Activated CD8-positive, alpha-beta memory T cell treated with anti-CD3 and anti-CD28 coated beads, Interleukin-2, amount 50 U/mL, for 24 hours (primary cell): Measurements from ENCODE around the gene POLR1C.
"Not testable (repeated sequence)": the region's sequence is repeated elsewhere in the genome, so short reads cannot be mapped to it uniquely, and the experiment has no call there.

Experiments
- DNase-seq: peaks from one replicate; pipeline ENCODE4 v3.0.0-alpha.2; 2020; ENCODE audit errors: extremely low read depth

POLR1C gene

DNA sequence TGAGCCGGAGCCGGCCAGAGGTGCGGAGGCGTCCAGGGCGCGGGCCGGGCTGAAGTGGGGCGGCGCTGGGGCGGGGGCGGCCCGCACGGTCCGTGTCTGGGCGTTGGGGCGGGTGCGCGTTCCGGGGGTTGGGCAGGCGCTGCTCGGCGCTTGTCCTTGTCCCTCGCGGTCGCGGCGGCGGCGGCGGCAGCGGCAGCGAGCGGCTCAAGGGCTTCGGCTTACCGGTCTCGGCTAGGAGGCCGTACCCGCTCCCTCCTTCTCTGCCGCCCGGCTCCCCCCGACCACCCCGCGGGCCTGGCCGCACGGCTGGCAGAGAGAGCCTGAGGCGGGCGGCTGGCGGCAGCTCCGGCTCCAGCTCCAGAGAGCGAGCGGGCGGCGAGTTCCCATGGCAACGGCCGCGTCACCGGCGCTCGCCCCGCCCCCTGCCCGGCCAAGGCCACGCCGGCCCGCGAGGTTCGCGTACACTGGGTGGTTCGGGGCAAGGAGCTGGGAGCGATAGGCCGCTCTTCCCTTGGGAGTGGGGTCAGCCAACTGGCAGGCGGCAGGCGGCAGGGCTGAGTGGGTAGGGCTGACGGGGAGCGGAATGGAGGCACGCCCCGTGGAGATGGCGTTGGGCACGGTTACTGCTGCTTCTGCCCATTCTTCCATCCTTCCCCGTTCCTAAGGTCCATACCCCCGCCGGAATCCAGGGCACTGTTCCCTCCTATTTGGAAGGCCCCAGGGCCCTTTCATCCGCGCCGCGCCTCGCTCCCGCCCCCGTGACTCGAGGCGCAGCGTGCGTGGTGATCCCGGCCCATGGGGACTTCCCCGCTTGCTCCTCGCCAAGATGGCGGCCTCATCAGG, 6.7 kb upstream of the POLR1C start, which contains the start of gene LRRC73:
Gene LRRC73 (minus strand): TSS at position 363 of the 843 bp plus-strand sequence. CDS start 561 bp downstream, outside the sequence.
- no peak for DNase-seq

- no peak for DNase-seq
These were observed 6.1 kb upstream of the POLR1C start for GRCh38 chr6:43510827-43511163.

GRCh38 chr6:43511824-43512415, 5.0 kb upstream of the POLR1C start:
- DNase-seq = no peak

DNA sequence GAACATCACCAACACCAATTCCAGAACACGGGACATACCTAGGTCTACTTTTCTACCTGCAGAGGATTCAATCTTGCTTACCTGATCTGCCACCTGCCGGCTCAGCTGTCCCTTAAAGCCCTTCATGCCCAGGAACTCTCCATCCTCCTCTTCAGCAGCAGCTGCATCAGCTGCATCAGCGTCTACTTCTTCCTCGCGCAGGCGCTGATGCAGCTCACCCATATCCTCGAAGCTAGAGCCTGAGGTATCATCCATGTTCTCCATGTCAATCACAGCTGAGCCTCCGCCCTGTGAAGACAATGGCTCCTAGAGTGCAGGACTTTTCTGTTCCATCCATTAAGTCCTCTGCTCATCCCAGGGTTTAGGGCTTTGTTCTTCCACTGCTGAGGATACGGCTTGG, 1.1 kb upstream of the POLR1C start:
- no peak for DNase-seq

GRCh38 chr6:43516367-43516696, 557 bp upstream of the POLR1C start:
- DNase-seq = no peak

DNA sequence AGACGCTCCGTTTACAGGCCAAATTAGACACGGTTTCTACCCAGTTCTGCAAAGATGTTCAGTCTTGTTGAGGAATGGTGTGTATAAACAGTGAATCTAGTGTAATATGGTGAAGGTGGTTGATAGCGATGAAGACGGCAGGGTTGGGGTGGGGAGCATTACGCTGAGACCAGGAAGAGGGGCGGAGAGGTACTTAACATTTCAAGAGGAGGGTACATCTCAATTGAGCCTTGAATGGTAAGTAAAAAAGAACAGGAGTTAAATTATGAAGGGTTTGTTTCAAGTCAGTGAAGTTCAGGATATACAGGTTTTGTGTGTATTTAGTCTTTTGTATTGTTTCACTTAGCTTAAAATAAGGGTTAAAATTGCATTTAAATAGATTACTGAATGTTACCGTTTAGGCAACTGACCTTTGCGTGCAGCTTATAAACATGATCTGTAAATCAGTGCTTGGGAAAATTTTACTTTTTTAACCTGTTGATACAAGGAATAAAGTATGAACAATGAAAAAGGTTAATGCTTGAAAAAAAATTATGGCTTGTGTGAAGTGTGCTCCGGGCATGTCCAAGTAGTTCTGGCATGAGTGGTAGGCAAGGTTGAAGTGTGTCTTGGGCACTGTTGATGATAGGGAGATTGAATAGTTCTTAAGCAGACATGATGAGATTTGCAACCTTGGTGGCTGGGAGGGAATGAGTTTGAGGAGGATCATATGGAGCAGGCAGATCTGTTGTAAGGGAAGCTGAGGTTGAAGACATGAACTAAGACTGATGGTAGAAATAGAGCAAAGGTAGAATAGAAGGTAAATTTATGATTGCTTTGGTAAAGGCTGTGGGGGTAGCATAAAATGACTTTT, 842 bp downstream of the POLR1C start:
- DNase-seq = no peak

DNA sequence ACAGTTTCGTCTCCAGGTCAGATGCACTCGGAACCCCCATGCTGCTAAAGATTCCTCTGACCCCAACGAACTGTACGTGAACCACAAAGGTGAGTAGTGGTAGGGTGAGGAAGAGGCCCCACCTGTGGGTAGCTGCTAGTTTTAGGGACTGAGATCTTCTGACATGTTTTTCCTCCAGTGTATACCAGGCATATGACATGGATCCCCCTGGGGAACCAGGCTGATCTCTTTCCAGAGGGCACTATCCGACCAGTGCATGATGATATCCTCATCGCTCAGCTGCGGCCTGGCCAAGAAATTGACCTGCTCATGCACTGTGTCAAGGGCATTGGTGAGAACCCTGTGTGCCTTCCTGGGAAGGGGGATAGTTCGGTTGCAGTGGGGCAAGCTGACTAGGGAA, 3.2 kb downstream of the POLR1C start:
- DNase-seq = no peak

GRCh38 chr6:43521836-43522235, 4.9 kb downstream of the POLR1C start:
- no peak for DNase-seq

GRCh38 chr6:43522547-43523261, 5.8 kb downstream of the POLR1C start:
- DNase-seq = no peak

- DNase-seq = no peak
These were observed 6.4 kb downstream of the POLR1C start for GRCh38 chr6:43523284-43523683.

- DNase-seq = no peak
These were observed 7.6 kb downstream of the POLR1C start for GRCh38 chr6:43524483-43524961.

- no peak for DNase-seq
These were observed 15.3 kb downstream of the POLR1C start for GRCh38 chr6:43532201-43532600.

- not testable (repeated sequence) for DNase-seq
These were observed 22.1 kb downstream of the POLR1C start for GRCh38 chr6:43538986-43539385.

DNA sequence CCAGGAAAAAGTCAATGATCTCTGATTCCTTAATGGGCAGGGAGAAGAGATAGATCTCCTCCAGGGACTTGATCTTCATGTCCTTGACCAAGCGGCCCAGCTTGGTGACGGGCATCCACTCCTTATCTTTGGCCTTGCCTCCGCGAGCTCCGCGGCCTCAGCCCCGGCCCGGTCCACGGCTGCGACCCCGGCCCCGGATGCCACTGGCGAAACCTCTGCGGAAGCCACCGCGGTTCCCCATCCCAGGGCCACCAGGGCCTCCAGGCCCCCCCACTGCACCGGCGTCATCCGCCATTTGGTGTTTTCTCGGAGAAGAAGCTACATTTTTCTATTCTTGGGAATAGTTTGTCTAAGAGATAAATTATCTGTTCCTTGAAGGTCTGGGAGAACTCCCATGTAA, 22.5 kb downstream of the POLR1C start:
- DNase-seq = not testable (repeated sequence)

DNA sequence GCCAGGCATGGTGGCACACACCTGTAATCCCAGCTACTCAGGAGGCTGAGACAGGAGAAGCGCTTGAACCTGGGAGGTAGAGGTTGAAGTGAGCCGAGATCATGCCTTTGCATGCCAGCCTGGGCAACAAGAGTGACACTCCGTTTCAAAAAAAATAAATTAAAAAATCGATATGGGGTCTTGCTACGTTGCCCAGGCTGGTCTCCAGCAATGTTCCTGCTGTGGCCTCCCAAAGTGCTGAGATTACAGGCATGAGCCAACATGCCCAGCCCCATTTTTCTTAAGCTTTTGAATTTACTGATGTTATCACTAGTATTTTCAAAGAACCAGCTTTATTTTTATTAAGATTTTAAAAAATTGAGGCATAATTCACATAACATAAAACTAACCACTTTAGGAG, 23.6 kb downstream of the POLR1C start:
- DNase-seq = no peak

DNA sequence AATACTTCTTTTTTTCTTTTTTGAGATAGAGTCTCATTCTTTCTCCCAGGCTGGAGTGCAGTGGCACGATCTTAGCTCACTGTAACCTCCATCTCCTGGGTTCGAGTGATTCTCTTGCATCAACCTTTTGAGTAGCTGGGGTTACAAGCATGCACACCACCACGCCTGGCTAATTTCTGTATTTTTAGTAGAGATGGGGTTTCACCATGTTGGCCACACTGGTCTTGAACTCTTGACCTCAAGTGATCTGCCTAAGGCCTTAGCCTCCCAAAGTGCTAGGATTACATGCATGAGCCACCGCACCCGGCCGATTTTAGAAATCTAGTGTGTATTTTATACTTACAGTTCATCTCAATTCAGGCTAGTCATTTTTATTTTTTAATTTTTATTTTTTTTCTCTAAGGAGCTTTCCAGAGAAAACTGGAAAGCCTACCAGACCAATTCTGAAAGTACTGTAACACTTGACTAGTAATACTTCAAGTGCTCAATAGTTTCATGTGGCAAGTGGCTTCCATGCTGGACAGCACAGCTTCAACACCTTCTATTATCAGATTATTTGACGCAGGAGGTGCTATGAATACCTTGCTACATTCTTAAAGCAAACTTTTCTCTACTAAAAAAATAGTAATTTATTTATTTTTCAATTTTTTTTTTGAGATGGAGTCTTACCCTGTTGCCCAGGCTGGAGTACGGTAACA, 25.0 kb downstream of the POLR1C start:
- DNase-seq = no peak

GRCh38 chr6:43544461-43544860, 27.6 kb downstream of the POLR1C start:
- DNase-seq = no peak

- DNase-seq = no peak
These were observed 30.3 kb downstream of the POLR1C start for GRCh38 chr6:43547222-43547621.

DNA sequence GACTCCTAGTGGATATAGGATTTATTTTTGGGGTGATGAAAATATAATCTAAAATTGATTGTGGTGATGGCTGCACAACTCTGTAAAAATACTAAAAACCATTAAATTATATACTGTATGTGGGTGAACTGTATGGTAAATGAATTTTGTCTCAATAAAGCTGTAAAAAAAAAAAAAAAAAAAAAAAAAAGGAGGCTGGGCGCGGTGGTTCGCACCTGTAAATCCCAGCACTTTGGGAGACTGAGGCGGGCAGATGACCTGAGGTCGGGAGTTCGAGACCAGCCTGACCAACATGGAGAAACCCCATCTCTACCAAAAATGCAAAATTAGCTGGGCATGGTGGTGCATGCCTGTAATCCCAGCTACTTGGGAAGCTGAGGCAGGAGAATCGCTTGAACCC, 40.7 kb downstream of the POLR1C start:
- DNase-seq = not testable (repeated sequence)

- no peak for DNase-seq
These were observed 42.4 kb downstream of the POLR1C start for GRCh38 chr6:43559328-43559727.

- no peak for DNase-seq
These were observed 54.1 kb downstream of the POLR1C start for GRCh38 chr6:43570876-43571441.
